Activated naive CD8-positive, alpha-beta T cell (primary cell): ENCODE results near the gene OASL.
"Not testable (repeated sequence)": the region's sequence is repeated elsewhere in the genome, so short reads cannot be mapped to it uniquely, and the experiment has no call there.

Source experiments
- H3K27ac Mint-ChIP-seq: one replicate; pipeline ENCODE4 v1.8.0; 2021; ENCODE audit warnings: mixed read lengths
- H3K27me3 Mint-ChIP-seq: one replicate; pipeline ENCODE4 v1.8.0; 2021; ENCODE audit warnings: mixed read lengths
- H3K36me3 Mint-ChIP-seq: one replicate; pipeline ENCODE4 v1.8.0; 2021; ENCODE audit warnings: mixed read lengths
- H3K4me1 Mint-ChIP-seq: one replicate; pipeline ENCODE4 v1.8.0; 2021; ENCODE audit warnings: low read depth, mixed read lengths
- H3K4me3 Mint-ChIP-seq: one replicate; pipeline ENCODE4 v1.8.0; 2021; ENCODE audit warnings: mild to moderate bottlenecking, mixed read lengths
- H3K9me3 Mint-ChIP-seq: one replicate; pipeline ENCODE4 v1.8.0; 2021; ENCODE audit warnings: low read depth, mixed read lengths

Gene OASL

GRCh38 chr12:121064586-121064985 is 25.5 kb upstream of the OASL start:
- not testable (repeated sequence) for H3K9me3 Mint-ChIP-seq, H3K27me3 Mint-ChIP-seq, H3K36me3 Mint-ChIP-seq, H3K4me3 Mint-ChIP-seq, H3K27ac Mint-ChIP-seq
- peaks cover 14% of the 10 kb centered on the region for H3K4me1 Mint-ChIP-seq

GRCh38 chr12:121064116-121064515 is 25.1 kb upstream of the OASL start:
- H3K4me3 Mint-ChIP-seq = no peak overlapping the region
- no peaks in the 10 kb centered on the region for H3K9me3 Mint-ChIP-seq
- H3K27ac Mint-ChIP-seq = no peak overlapping the region
- no peaks in the 10 kb centered on the region for H3K36me3 Mint-ChIP-seq
- no peaks in the 10 kb centered on the region for H3K27me3 Mint-ChIP-seq
- peaks cover 14% of the 10 kb centered on the region for H3K4me1 Mint-ChIP-seq

GRCh38 chr12:121062391-121063045 is 23.5 kb upstream of the OASL start:
- Mint-ChIP-seq H3K4me1 (peaks cover 14% of the 10 kb centered on the region), H3K27me3 (no peaks in the 10 kb centered on the region), H3K4me3 (no peak overlapping the region), H3K9me3 (no peaks in the 10 kb centered on the region), H3K27ac (no peak overlapping the region), H3K36me3 (no peaks in the 10 kb centered on the region)

GRCh38 chr12:121061831-121062230 is 22.8 kb upstream of the OASL start:
- H3K9me3 Mint-ChIP-seq = no peaks in the 10 kb centered on the region
- H3K27me3 Mint-ChIP-seq = no peaks in the 10 kb centered on the region
- H3K4me3 Mint-ChIP-seq = no peak overlapping the region
- no peak overlapping the region for H3K27ac Mint-ChIP-seq
- H3K4me1 Mint-ChIP-seq = peaks cover 14% of the 10 kb centered on the region
- H3K36me3 Mint-ChIP-seq = no peaks in the 10 kb centered on the region

- Mint-ChIP-seq H3K4me1 (peaks cover 10% of the 10 kb centered on the region), H3K27me3 (no peaks in the 10 kb centered on the region), H3K4me3 (peak overlapping the region; percentile 78), H3K9me3 (no peaks in the 10 kb centered on the region), H3K27ac (peak overlapping the region; percentile 80), H3K36me3 (no peaks in the 10 kb centered on the region)
These were observed 21.3 kb upstream of the OASL start for GRCh38 chr12:121060149-121061001.

GRCh38 chr12:121059031-121059898 is 20.2 kb upstream of the OASL start:
- Mint-ChIP-seq H3K27me3 (no peaks in the 10 kb centered on the region), H3K36me3 (no peaks in the 10 kb centered on the region), H3K27ac (no peak overlapping the region), H3K4me1 (peaks cover 6% of the 10 kb centered on the region), H3K4me3 (peak overlapping the region; percentile 78), H3K9me3 (no peaks in the 10 kb centered on the region)

- no peak overlapping the region for H3K4me3 Mint-ChIP-seq
- H3K27me3 Mint-ChIP-seq = no peaks in the 10 kb centered on the region
- H3K27ac Mint-ChIP-seq = no peak overlapping the region
- no peaks in the 10 kb centered on the region for H3K36me3 Mint-ChIP-seq
- peaks cover 6% of the 10 kb centered on the region for H3K4me1 Mint-ChIP-seq
- H3K9me3 Mint-ChIP-seq = no peaks in the 10 kb centered on the region
These were observed 18.7 kb upstream of the OASL start for GRCh38 chr12:121057794-121058193.

- no peaks in the 10 kb centered on the region for H3K27me3 Mint-ChIP-seq
- H3K9me3 Mint-ChIP-seq = no peaks in the 10 kb centered on the region
These were observed 14.7 kb upstream of the OASL start for GRCh38 chr12:121053706-121054105.

GRCh38 chr12:121050725-121051124 is 11.7 kb upstream of the OASL start:
- Mint-ChIP-seq H3K4me1 (no peaks in the 10 kb centered on the region), H3K36me3 (no peaks in the 10 kb centered on the region), H3K4me3 (no peak overlapping the region), H3K27ac (no peak overlapping the region), H3K27me3 (no peaks in the 10 kb centered on the region), H3K9me3 (no peaks in the 10 kb centered on the region)

More at GRCh38 chr12:121053706-121054105, 14.7 kb upstream of the OASL start:
- Mint-ChIP-seq H3K27ac (no peak overlapping the region), H3K4me3 (no peak overlapping the region), H3K4me1 (no peaks in the 10 kb centered on the region), H3K36me3 (no peaks in the 10 kb centered on the region)

- peaks cover 3% of the 10 kb centered on the region for H3K4me1 Mint-ChIP-seq
- no peaks in the 10 kb centered on the region for H3K36me3 Mint-ChIP-seq
- H3K9me3 Mint-ChIP-seq = no peaks in the 10 kb centered on the region
- peak overlapping the region; percentile 77 for H3K4me3 Mint-ChIP-seq
- no peak overlapping the region for H3K27ac Mint-ChIP-seq
- H3K27me3 Mint-ChIP-seq = no peaks in the 10 kb centered on the region
These were observed 9.4 kb upstream of the OASL start for GRCh38 chr12:121048442-121048841.

GRCh38 chr12:121047400-121047799 is 8.4 kb upstream of the OASL start:
- H3K4me3 Mint-ChIP-seq, H3K36me3 Mint-ChIP-seq, H3K9me3 Mint-ChIP-seq, H3K27ac Mint-ChIP-seq, H3K4me1 Mint-ChIP-seq, H3K27me3 Mint-ChIP-seq: not testable (repeated sequence)

GRCh38 chr12:121043067-121043466 is 4.0 kb upstream of the OASL start:
- H3K4me3 Mint-ChIP-seq = no peak overlapping the region
- H3K9me3 Mint-ChIP-seq = no peaks in the 10 kb centered on the region
- no peak overlapping the region for H3K27ac Mint-ChIP-seq

GRCh38 chr12:121036810-121037326 is 2.2 kb downstream of the OASL start:
- no peaks in the 10 kb centered on the region for H3K36me3 Mint-ChIP-seq
- peak overlapping the region; percentile 95 for H3K4me3 Mint-ChIP-seq
- no peaks in the 10 kb centered on the region for H3K27me3 Mint-ChIP-seq
- H3K27ac Mint-ChIP-seq = peak overlapping the region; percentile 59
- no peaks in the 10 kb centered on the region for H3K9me3 Mint-ChIP-seq
- H3K4me1 Mint-ChIP-seq = peaks cover 65% of the 10 kb centered on the region

More at GRCh38 chr12:121043067-121043466, 4.0 kb upstream of the OASL start:
- Mint-ChIP-seq H3K36me3 (no peaks in the 10 kb centered on the region), H3K27me3 (no peaks in the 10 kb centered on the region), H3K4me1 (peaks cover 19% of the 10 kb centered on the region)

GRCh38 chr12:121034616-121035305 is 4.3 kb downstream of the OASL start:
- Mint-ChIP-seq H3K27ac (peak overlapping the region; percentile 76), H3K4me1 (peaks cover 63% of the 10 kb centered on the region), H3K27me3 (no peaks in the 10 kb centered on the region), H3K36me3 (no peaks in the 10 kb centered on the region), H3K4me3 (peak overlapping the region; percentile 70), H3K9me3 (no peaks in the 10 kb centered on the region)
